GM18519 (cell line): Measurements from ENCODE around the gene MRPL22.
A peak's percentile ranks its signal among the peaks of the same experiment; 100 is the strongest.
"Not testable (repeated sequence)": the region's sequence is repeated elsewhere in the genome, so short reads cannot be mapped to it uniquely, and the experiment has no call there.

ENCODE experiments used
- ATAC-seq: cut with Tn5 transposase; IDR thresholded peaks from one replicate; pipeline ENCODE4 v1.9.1; 2021; ENCODE audit warnings: mild to moderate bottlenecking, moderate library complexity; ENCODE audit not compliant: unreplicated experiment, low FRiP score

MRPL22 gene

DNA sequence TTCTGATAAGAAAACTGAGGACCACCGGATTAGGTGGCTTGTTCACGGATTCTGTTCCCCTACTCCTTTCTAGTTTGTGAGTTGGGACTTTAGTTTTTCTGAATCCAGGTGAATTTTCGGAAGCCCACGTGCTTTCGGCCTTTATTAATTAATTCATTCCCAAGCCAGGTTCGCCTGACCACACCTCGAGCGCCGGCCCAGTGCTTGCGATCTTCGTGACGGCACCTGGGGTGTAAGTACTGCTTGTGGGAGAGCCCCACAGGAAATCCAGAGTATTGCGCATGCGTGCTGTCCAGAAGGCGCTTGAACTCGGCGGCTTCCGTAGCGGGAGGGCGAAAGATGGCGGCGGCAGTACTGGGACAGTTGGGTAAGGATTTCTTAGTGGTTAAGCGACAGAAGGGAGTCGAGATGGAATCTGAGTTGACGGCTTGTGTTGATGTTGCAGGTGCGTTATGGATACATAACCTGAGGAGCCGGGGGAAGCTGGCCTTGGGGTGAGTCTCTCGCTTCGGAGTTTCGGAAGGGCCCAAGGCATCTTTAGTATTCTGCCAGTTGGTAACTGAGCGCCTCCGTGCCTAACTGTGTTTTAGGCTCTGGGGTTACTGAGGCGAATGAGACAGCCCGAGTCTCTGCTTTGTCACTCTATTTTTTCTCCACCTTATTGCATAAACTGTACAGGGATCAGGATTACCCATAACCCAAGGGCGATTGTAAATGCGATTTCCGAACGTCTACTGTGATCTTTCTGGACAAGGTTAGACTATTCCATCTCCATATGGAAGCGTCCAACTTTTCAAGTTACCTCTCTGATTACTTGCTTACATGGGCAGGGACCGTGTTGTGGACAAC is at the start of gene MRPL22:
TSS of gene MRPL22 (plus strand) at position 302 of the 849 bp plus-strand sequence. CDS start at position 340, 38 bp downstream.
- peak; percentile 34 for ATAC-seq

DNA sequence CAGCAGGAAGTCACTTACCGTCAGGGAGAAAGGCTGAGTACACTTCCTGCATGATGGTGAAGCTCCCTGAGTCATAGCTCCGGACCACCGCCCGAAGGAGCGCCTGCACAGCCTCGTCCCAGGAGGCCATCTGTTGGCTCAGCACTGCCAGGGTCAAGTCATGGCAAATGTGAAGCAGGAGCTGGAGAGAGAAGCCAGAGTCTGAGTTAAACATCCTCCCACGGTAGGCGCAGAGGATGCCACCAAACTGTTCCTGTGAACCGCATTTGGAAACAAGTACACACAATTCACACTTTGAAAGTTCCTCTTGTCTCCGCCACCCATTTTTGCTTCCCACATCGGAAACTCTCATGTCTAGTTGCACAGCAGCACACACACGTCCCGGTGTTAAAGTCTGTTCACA is 48.5 kb upstream of the MRPL22 start:
- ATAC-seq, result no peak

- no peak for ATAC-seq
These were observed 47.5 kb upstream of the MRPL22 start for GRCh38 chr5:154893381-154893780.

GRCh38 chr5:154895606-154896561 is 45.0 kb upstream of the MRPL22 start:
- ATAC-seq, result no peak

- ATAC-seq, result no peak
These were observed 44.2 kb upstream of the MRPL22 start for GRCh38 chr5:154896562-154897165.

DNA sequence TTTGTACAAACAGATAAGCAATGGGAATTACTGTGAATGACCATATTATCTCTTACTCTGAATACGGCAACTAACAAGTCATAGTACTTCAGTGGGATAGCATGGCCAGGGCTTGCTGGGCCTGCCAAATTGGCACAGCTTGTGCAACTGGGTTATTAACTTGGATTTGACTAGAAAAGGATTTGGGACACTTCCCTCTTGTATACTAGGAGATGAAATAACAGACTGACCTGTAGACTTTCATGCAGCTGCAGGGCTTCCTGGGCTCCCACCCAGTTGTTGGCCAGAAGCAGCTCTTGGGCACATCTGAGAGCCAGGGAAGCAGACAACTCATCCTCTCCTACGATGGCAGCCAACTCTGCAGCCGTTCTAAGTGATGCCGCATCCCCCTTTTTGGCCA is 42.7 kb upstream of the MRPL22 start:
- no peak for ATAC-seq

DNA sequence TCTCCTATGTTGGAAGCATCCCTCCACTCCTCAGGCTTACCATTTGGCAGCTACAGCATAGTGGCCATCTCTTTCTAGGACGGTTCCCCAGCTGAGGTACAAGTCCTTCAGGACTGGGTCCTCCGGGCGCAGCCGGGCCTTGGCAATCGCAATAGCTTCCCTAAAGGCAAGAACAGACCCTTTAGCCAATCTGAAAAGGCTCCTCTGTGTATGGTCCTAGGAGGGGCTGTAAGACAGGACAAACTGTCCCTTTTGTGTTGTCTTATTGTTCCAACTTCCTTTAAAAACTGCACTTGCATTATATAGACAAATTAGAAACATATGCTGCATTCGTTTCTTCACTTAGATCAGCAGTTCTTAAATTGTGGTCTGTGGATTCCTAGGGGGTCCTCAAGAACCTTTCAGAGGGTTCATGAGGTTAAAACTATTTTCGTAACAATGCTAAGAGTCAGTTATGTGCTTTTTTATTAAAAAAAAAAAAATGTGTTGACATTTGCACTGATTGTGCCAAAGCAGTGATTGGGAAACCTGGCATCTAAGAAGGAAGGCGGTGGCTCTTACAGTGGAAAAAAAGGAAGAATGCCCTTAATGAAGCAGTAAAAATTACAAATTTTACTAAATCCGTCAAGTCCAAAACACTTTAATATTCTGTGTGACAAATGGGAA is 41.6 kb upstream of the MRPL22 start:
- ATAC-seq, result no peak

GRCh38 chr5:154900066-154900465 is 40.8 kb upstream of the MRPL22 start:
- ATAC-seq, result no peak

- no peak for ATAC-seq
These were observed 39.6 kb upstream of the MRPL22 start for GRCh38 chr5:154901276-154901675.

DNA sequence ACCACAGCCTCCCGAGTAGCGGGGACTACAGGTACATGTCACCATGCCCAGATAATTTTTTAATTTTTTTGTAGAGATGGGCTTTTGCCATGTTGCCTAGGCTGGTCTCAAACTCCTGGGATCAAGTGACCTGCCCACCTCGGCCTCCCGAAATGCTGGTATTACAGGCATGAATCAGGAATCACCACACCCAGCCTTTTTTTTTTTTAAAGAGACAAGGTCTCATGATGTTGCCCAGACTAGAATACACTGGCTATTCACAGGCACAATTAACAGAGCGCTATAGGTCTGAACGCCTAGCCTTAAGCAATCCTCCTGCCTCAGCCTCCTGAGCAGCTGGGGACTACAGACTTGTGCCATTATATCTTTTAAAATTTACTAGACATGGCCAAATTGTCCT is 39.0 kb upstream of the MRPL22 start:
- ATAC-seq, result no peak

DNA sequence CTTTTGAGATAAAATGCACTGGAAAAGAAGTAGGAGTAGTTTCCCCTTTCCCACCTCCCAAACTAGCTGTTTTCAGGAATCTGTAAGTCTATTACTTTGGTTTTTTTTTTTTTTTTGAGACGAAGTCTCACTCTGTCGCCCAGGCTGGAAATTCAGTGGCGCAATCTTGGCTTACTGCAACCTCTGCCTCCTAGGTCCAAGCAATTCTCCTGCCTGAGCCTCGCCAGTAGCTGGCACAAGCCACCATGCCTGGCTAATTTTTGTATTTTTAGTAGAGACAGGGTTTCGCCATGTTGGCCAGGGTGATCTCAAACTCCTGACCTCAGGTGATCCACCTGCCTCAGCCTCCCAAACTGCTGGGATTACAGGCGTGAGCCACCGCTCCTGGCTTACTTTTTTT is 35.3 kb upstream of the MRPL22 start:
- not testable (repeated sequence) for ATAC-seq

DNA sequence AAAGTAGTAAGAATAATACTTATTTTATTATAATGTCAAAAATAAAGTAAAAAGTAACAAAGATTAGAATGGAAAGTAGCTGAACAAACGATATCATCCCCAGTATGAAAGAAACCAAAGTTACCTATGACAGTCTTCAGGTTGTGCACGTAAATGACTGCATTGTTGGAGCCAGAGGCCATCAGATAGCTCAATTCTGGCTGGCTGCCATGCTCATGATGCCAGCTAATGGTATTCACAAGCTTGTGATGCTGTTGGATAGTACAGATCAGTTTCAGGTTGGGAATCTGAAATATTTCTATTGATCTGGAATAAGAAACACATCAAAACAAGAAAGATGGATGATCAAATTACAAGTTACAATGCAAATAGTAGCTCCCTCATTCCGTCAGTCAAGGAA is 24.0 kb upstream of the MRPL22 start:
- no peak for ATAC-seq

DNA sequence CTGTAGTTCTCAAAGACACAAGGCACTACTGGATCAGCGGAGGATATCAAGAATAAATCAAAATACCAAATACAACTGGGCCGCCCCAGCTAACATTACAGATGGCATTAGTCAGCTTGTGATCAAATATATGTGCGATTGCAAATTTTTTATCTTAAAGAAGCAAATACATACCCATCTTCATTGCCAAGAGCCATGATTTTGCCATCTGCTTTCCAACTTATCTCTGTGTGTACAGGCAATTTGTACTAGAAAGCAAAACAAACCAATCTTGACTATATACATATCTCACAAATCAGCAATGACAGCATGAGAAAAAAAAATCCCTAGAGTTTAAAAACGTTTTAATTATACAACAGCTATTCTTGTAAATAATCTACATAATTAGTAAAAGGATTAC is 23.1 kb upstream of the MRPL22 start:
- no peak for ATAC-seq

DNA sequence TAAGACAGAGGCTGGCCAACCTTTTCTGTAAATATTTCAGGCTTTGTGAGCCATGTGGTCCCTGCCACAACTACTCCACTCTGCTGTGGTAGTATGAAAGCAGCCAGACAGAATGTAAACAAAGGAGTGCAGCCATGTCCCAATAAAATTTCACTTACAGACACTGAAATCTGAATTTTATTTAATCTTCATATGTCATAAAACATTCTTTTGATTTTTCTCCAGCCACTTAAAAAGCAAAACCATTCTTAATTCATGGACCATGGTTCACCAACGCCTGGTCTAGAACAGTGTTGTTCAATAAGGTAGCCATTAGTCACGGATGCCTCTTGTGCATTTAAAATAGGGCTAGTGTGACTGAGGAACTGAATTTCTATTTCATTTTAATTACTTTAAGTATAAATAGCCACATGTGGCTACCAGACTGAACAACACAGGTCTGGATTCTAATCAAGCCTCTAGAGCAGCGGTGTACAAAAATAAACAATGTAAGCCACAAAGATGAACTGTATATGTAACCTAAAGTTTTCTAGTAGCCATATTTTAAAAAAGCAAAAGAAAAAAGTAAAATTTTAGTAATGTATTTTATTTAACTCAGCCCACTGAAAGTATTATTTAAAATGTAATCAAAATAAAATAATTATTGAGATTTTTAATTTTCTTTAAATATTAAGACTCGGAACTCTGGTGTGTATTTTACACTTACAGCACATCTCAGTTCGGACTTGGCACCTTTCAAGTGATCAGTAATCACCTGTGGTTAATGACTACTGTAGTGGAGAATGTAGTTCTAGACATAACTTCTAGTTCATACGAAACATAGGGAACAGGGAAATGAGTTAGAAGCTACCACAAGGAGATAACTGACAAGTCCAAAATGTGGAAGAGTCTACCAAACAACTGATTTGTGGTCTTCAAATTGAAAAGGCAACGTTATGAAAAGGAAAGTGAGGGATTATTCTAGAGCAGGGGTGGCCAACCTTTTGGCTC is 17.1 kb upstream of the MRPL22 start:
- no peak for ATAC-seq

- no peak for ATAC-seq
These were observed 7.3 kb upstream of the MRPL22 start for GRCh38 chr5:154933537-154933936.

DNA sequence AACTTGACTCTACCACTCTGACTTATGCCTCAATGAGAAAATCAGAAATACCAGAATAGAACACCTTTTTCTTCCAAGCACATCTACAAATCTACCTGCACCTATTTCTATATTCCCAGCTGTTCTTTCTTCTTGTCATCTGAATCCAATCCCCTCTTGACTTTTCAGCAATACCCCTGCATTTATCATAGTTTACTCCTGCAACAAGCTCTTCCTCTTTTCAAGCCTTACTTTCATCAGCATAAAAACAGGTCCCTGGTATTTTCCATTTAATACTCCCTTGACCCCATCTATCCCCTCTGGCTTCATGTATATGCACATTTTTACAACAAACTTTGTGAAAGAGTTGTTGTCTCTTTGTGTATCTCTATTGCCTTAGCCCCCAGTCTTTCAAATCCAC is 6.0 kb upstream of the MRPL22 start:
- ATAC-seq, result no peak

GRCh38 chr5:154937186-154937717 is 3.6 kb upstream of the MRPL22 start:
- ATAC-seq, result no peak

DNA sequence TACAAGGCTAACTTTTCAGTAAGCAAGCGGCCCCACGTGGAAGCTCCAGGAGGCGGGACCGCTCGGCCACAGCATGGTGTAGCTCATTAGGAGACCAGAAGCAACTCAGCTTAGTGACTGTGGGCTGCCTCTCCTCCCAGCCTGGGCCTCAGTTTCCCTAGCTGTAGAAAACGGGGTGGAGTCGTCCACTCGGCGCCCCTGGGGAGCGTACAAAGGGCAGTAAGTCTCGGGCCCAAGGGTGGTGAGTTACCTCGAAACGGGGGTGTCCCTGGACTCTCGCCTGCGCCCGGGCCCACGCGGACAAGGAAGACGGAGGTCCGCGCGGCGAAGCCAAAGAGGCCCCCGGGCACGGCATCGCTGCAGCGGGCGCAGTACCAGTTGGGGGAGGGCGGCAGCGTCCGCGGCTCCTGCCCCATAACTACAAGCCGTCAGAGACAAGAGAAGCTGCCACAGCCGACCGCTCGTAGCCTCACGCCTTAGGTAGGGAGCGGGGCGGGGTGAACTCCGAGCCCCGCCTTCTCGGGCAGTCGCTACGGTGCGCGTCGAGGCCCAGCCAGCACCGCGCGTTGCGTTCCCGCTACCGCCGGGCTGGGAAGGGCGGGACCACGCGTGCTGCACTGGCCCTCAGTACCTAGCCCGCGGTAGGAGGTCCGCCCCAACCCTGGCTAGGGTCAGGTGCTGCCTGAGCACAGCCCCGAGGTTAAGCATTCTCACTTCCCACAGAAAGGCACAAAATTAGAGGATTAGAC is 3.0 kb upstream of the MRPL22 start, which contains the start of gene GEMIN5:
TSS of gene GEMIN5 (minus strand) at position 494 of the 749 bp plus-strand sequence. CDS start at position 416, 78 bp downstream.
- ATAC-seq, result peak; percentile 83
